DOHH2 (cell line): ENCODE measurements around the gene MEA1.

Source experiments
- H3F3A ChIP-seq: fragments of 200-600 bp; sonication (generic), shearing (Covaris generic); 2 replicates; pipeline ENCODE4 v1.6.0; 2016; ENCODE audit warnings: antibody characterized with exemption, mild to moderate bottlenecking; ENCODE audit not compliant: control insufficient read depth, insufficient read depth
- H3K27ac ChIP-seq: fragments of 200-600 bp; sonication (generic); 2 replicates; pipeline ENCODE4 v1.5.1; 2014; ENCODE audit warnings: low read depth, mild to moderate bottlenecking, low read length, moderate library complexity
- H3K27me3 ChIP-seq: fragments of 200-600 bp; sonication (generic); 2 replicates; pipeline ENCODE4 v1.6.1; 2014; ENCODE audit warnings: mild to moderate bottlenecking, low read length, mixed read lengths; ENCODE audit not compliant: control insufficient read depth
- H3K36me3 ChIP-seq: fragments of 200-600 bp; sonication (generic); 2 replicates; pipeline ENCODE4 v1.6.1; 2014; ENCODE audit warnings: mild to moderate bottlenecking, low read length, moderate library complexity, mixed read lengths; ENCODE audit not compliant: control insufficient read depth
- H3K4me1 ChIP-seq: fragments of 200-600 bp; sonication (generic); 2 replicates; pipeline ENCODE4 v1.6.1; 2014; ENCODE audit warnings: mild to moderate bottlenecking, low read length, mixed read lengths; ENCODE audit not compliant: control insufficient read depth
- H3K4me2 ChIP-seq: fragments of 200-600 bp; sonication (generic); 2 replicates; pipeline ENCODE4 v1.6.0; 2014; ENCODE audit warnings: mild to moderate bottlenecking, low read length, moderate library complexity
- H3K4me3 ChIP-seq: fragments of 200-600 bp; sonication (generic); 2 replicates; pipeline ENCODE4 v1.5.1; 2014; ENCODE audit warnings: mild to moderate bottlenecking, low read length, mixed read lengths
- H3K79me2 ChIP-seq: fragments of 200-600 bp; sonication (generic); 2 replicates; pipeline ENCODE4 v1.6.1; 2014; ENCODE audit warnings: mild to moderate bottlenecking, low read length, mixed read lengths; ENCODE audit not compliant: control insufficient read depth
- H3K9me2 ChIP-seq: fragments of 200-600 bp; sonication (generic); replicated peaks from 2 replicates; pipeline ENCODE4 v1.6.1; 2014; ENCODE audit warnings: mild to moderate bottlenecking, low read length, mixed read lengths; ENCODE audit not compliant: control insufficient read depth
- H3K9me3 ChIP-seq: fragments of 200-600 bp; sonication (generic); 2 replicates; pipeline ENCODE4 v1.6.1; 2014; ENCODE audit warnings: antibody characterized with exemption, low read length, mixed read lengths; ENCODE audit not compliant: control insufficient read depth, insufficient read depth
- H4K20me1 ChIP-seq: fragments of 200-600 bp; sonication (generic); 2 replicates; pipeline ENCODE4 v1.6.0; 2014; ENCODE audit warnings: low read depth, mild to moderate bottlenecking, antibody characterized with exemption, low read length, moderate library complexity; ENCODE audit not compliant: control insufficient read depth, insufficient read depth
- CTCF ChIP-seq: fragments of 200-600 bp; sonication (generic); IDR thresholded peaks from one replicate; pipeline ENCODE4 v1.5.1; 2014; ENCODE audit warnings: antibody characterized with exemption, mild to moderate bottlenecking, low read depth, low read length; ENCODE audit not compliant: poor library complexity, severe bottlenecking
- EZH2phosphoT487 ChIP-seq: fragments of 200-600 bp; sonication (generic); IDR thresholded peaks from 2 replicates; pipeline ENCODE4 v1.6.1; 2017; ENCODE audit warnings: borderline replicate concordance, mild to moderate bottlenecking, antibody characterized with exemption, low read length, moderate library complexity, mixed read lengths

Gene MEA1

DNA sequence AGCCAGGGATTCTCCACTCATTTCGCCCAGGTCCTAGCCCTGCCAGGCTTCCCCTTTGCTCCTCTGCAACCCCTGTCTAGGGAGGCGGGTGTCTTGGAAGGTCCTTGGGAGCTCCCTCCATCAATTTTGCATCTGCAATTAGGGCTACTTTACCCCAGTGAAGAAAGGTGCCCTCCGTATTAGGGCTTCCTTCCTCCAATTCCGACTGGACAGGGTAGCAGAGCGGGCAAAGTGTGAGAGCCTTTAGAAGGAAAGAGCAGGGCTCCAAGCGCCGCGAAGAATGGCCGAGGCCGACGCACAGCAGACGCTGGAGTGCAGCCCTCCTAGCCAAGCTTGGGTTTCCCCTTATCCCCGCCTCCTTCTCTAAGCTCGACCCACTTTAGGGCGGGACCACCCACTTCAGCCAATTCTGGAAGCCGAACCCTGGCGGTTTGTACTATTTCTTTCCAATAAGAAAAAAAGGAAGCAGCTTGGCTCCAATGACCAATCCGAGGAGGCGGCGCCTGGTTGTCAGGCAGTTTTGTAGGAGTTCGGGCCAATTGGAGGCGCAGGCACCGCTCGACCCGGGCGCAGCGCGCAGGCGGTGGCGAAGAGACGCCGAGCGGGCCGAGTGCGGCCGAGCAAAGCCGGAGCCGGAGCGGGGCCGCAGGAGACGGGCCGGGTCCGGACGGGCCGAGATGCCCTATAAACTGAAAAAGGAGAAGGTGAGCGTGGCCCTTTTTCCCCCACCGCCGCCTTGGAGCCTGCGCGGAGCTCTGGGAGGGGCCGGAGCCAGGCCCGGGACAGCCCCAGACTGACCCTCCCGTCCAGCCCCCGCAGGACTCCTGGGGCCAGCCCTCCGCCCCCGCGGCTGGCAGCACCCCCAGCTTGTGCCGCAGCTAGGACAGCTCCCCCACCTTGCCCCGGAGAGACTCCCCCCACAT is 29.5 kb downstream of the MEA1 start, which contains the start of gene PPP2R5D:
PPP2R5D (plus strand) TSS at position 570 of the 923 bp plus-strand sequence; CDS start at position 678, 108 bp downstream.
- no peaks in the 10 kb centered on the region for H3K27me3 ChIP-seq
- H3K4me1 ChIP-seq = peaks cover 31% of the 10 kb centered on the region
- H4K20me1 ChIP-seq = no peaks in the 10 kb centered on the region

DNA sequence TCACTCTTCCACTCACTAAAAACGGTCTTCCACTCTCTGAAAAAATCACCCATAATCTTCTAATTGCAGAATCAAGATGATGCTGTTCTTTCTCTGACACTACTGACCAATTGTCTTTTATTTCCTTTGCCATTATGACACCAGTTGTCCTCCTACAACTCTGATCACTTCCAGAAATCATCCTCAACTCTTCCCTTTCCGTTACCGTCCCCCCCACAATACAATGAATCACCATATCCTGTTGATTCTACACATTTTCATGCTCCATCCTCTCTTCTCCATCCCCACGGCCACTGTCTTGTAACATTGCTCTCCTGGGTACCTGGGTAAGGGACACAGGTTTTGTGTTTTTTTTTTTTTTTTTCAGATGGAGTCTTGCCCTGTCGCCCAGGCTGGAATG is 31.9 kb downstream of the MEA1 start:
- Histone ChIP-seq H3K27me3 (no peaks in the 10 kb centered on the region), H3K4me2 (no peak overlapping the region), H3K27ac (no peak overlapping the region), H3K4me1 (peaks cover 45% of the 10 kb centered on the region), H3K36me3 (peaks cover 18% of the 10 kb centered on the region), H3K4me3 (no peak overlapping the region), H3K79me2 (peaks cover 52% of the 10 kb centered on the region), H3K9me2 (no peaks in the 10 kb centered on the region), H3K9me3 (no peaks in the 10 kb centered on the region), H3F3A (peaks cover 4% of the 10 kb centered on the region; the same call in 1 of the 2 replicates), H4K20me1 (no peaks in the 10 kb centered on the region)
- TF ChIP-seq EZH2phosphoT487 (no peak), CTCF (no peak)

More for the DNA sequence above, 29.5 kb downstream of the MEA1 start, which contains the start of gene PPP2R5D:
- Histone ChIP-seq H3K36me3 (peaks cover 3% of the 10 kb centered on the region; the same call in 1 of the 2 replicates), H3K4me3 (peak within 1 kb of the TSS; percentile 89), H3K9me3 (no peaks in the 10 kb centered on the region), H3F3A (peaks cover 4% of the 10 kb centered on the region; the same call in 1 of the 2 replicates), H3K27ac (peak within 1 kb of the TSS; percentile 22; the same call in 1 of the 2 replicates), H3K79me2 (peaks cover 37% of the 10 kb centered on the region), H3K9me2 (no peaks in the 10 kb centered on the region), H3K4me2 (peak within 1 kb of the TSS; percentile 99)
- TF ChIP-seq EZH2phosphoT487 = no peak
- TF ChIP-seq CTCF = no peak

- peaks cover 32% of the 10 kb centered on the region for H3K36me3 ChIP-seq
- peaks cover 7% of the 10 kb centered on the region; the same call in 1 of the 2 replicates for H3F3A ChIP-seq
- H3K27ac ChIP-seq = peak overlapping the region; percentile 58
- TF ChIP-seq CTCF = no peak
- TF ChIP-seq EZH2phosphoT487 = no peak
- H3K4me2 ChIP-seq = peak overlapping the region; percentile 90
- peaks cover 55% of the 10 kb centered on the region for H3K79me2 ChIP-seq
- H3K27me3 ChIP-seq = no peaks in the 10 kb centered on the region
- H3K9me3 ChIP-seq = no peaks in the 10 kb centered on the region
- peak overlapping the region; percentile 78 for H3K4me3 ChIP-seq
- peaks cover 6% of the 10 kb centered on the region; the same call in 1 of the 2 replicates for H4K20me1 ChIP-seq
- peaks cover 41% of the 10 kb centered on the region for H3K4me1 ChIP-seq
- no peaks in the 10 kb centered on the region for H3K9me2 ChIP-seq
Measured at GRCh38 chr6:42979523-42980177, 34.1 kb downstream of the MEA1 start.
